Stimulated activated CD4-positive, alpha-beta T cell treated with anti-CD3 and anti-CD28 coated beads, Interleukin-2, amount 100 ng/mL, for 4 hours (primary cell): Measurements from ENCODE around the gene NFKBIB.
"Not testable (repeated sequence)": the region's sequence is repeated elsewhere in the genome, so short reads cannot be mapped to it uniquely, and the experiment has no call there.

Source experiments
- DNase-seq: peaks from one replicate; pipeline ENCODE4 v3.0.0-alpha.2; 2020; ENCODE audit warnings: low read depth

Gene NFKBIB

DNA sequence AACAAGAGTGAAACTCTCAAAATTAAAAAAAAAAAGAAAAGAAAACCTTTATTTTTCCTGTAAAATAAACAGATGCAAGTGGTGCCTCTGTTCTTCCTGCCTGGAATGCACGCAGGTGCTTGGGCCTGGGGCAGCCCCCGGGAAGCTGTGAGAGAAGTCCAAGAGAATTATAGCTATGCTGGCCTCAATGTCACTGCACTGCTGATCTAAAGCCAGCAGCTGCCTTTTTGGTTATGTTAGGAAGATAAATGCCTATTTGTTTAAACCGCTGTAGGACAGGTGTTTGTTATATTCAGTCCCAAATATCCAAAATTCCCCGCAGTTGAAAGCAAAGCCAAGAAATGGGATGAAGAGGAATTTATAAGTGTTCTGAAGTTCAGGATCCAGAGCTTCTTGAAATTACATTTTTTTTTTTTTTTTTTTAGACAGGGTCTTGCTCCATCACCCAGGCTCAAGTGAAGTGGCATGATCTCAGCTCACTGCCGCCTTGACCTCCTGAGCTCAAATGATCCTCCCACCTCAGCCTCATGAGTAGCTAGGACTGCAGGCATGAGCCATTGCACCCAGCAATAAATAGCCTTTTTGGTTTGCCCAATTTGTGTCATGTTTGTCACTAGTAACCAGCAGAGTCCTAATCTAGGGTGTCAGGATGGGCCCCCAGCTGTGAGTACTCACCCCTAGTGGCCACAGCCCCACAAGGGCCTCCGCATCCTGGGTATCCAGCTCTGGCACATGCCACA lies 23.9 kb upstream of the NFKBIB start:
- no peak for DNase-seq

DNA sequence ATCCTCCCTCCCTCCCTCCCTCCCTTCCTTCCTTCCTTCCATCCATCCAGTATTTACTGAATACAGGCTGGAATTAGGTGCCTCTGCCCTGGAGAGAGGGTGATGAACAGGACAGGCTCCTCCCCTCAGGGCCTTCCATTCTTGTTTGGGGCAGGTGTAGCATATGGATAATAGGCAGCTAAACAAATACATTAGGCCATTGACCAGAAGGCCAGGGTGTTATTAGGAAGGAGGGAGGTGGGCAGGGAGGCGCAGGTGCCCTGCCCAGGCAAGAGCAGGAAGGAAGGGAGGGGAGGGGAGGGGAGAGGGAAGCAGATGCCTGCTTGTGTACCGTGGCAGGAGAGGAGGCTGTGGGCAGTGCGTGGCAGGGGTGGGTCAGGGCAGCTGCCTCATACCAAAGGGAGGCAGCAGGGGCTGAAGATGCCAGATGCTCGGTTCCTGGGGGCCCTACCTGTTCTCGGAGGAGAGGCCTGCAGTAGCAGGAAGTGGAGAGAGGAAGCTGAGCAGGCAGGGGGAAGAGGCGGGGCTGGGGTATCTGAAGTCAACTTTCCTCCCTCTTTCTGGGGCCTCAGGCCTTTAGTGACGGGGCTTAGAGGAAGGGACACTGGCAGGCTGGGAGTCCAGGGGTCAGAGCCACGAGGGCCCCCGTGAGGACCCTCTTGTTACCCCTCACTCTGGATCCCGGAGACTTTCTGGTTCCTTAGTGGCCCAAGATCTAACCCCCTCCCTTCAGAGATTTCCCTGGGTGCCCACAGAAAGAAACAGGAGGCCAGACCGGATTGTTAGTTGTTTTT lies 21.8 kb upstream of the NFKBIB start, which contains the start of gene RINL:
Gene RINL, minus strand, starts transcription at position 495 of the 794 bp plus-strand sequence. CDS start 1,533 bp downstream, outside the sequence.
- peak; percentile 61 for DNase-seq

DNA sequence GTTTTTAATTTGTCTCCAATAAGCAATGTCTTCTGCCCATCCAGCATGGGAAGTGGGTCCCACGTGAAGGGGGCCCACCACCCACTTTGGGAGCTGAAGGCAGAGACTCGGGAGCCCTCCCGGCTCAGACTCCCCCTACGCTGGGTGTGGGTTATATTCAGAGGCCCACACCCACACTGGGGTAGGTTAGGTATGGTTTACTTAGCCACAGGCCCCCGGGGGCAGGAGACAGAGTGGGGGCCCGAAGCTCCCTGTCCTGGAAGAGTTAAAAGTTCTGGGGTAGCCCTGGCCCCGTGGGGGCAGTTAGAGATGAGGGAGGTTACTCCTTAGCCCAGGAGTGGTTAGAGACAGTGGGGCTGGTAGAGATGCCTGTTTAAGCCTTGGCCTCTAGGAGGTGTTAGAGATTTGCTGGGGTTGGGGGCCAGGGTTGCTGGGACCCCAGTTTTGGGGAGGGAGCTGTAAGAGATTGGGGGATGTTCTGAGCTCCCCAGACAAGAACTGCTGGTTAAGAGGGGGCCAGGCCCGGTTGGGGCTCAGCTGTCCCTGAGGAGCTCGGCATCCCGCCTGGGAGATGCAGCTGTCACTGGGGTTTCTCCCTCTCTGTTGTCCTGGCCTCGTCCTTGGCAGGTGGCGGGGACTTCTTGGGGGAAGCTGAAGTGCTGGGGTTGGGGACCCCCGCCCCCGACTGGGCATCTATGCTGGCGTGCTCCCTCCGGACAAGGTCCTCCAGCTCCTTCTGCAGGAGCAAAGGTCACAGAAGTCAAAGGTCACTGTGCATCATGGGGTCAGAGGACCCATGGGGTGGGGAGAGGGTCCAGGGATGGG lies 21.0 kb upstream of the NFKBIB start:
- no peak for DNase-seq

DNA sequence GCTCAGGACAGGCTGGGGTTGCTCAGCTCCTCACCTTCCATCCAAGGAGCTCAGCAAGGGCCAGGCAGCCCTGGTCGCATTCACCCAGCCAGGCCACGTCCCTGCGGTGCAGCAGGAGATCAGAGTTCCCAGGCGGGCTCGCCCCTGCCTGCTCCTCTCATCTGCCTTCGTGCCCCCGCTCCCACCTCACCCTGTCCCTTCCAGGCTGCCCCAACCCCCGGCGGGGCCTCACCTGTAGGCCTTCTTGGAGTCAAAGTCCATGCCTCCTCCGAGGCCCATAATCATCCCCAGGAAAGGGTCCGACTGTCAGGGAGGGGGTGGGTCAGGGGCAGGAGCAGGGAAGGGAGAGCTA lies 20.4 kb upstream of the NFKBIB start:
- DNase-seq = no peak

DNA sequence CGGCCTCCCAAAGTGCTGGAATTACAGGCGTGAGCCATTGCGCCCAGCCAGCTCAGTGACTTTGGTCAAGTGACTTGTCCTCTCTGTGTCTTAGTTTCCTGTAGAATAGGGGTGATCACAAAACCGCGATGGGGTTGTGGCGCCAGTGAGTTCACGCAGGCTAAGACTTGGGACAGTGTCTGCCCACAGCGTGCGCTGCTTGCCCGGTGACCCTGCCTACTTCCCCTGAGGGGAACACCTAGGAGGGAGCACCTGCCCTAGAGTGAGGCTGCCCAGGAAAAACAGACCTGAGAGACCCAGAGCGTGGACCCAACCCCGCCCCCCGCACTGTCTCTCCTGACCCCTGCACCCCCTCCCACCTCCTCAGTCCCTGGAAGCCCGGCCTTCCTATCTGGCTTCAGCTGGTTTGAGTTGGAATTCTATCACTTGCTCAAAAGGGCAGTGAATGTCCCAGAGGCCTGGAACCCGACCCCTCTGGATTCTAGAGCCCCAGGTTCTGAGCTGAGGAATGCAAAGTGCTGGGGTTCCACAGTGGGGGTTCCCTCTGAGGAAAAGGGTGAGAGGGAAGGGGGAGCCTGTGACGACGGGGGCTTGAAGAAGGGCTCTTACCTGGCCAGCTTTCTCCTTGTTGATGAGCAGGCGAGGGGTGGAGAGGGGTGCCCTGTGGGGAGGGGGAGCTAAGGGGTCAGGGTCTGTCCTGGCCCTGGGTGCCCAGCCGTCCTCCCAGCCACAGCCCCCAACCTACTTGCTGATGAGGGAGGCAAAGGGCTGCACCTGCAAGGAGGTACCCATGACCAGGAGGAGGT lies 19.5 kb upstream of the NFKBIB start:
- DNase-seq = no peak

DNA sequence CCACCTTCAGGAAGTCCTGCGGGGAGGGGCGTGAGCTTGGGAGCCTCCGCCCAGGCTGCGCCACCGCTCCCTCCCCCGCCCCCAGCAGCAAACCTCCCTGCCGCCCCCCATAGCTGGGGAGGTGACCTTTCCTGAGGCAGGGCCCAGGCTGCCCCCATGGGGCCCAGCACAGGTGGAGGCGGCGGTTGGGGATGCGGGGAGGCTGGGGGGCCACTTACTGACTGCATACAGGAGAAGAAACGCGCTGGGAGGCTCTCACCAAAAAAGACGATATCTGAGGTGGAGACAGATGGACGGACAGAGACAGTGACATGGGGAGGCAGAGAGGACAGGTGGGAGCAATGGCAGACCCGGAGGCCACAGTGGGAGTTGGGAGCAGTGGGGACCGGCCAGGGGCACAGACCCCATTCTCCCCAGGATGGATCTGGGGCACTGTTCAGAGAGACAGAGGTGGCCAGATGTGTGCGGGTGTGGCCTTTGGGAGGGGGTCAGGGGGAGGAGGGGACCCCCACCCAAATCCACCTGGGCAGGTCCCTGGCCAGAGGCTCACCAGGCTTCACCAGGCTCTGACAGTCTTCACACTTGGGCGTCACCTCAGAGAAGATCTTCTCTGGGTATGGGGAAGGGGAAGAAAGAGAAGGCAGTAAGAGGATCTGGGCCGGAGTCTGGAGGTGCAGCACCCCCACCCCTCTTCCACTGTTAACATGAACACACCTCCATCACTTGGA lies 18.7 kb upstream of the NFKBIB start:
- no peak for DNase-seq

DNA sequence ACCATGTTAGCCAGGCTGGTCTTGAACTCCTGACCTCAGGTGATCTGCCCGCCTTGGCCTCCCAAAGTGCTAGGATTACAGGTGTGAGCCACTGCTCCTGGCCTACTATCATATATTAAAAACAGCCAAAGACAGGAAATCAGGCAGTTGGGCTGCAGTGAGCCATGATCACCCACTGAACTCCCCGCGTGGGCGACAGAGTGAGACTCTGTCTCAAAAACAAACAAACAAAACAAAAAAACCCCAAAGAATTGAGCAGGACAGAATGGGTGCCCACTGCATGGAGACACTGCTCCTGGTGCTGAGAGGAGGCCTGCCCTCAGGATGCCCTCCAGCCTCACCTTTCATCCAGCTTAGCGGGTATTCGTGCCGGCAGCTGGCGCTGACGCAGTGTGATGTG lies 16.5 kb upstream of the NFKBIB start:
- no peak for DNase-seq

DNA sequence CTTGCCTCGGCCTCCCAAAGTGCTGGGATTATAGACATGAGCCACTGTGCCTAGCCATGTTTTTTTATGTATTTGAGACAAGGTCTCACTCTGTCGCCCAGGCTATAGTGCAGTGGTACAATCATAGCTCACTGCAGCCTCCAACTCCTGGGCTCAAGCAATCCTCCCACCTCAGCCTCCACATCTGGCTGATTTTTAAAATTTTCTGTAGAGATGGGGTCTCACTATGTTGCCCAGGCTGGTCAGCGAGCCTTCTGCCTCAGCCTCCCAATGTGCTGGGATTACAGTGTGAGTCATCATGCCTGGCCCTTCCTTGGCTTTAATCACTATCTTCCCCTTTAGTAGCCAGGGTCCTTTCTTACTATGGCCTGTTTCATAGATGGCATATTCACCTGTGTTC lies 15.1 kb upstream of the NFKBIB start:
- not testable (repeated sequence) for DNase-seq

DNA sequence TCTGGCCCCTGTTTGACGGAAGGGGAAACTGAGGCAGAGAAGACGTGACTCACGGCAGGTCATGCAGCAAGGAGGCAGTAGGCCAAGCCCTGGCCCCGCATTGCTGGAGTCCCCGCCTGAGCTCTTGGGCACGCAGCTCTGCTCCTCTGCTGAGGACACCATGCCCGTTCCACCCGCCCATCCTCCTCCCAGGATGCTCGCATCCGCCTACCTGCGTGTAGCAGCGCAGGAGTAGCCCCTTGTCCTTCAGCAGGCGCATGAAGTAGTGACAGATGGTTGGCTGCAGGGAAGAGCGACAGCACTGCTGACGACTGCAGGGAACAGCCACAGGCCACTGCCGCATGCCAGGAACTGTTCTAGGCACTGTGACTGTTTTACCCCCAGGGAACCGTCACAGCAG lies 10.9 kb upstream of the NFKBIB start:
- no peak for DNase-seq

DNA sequence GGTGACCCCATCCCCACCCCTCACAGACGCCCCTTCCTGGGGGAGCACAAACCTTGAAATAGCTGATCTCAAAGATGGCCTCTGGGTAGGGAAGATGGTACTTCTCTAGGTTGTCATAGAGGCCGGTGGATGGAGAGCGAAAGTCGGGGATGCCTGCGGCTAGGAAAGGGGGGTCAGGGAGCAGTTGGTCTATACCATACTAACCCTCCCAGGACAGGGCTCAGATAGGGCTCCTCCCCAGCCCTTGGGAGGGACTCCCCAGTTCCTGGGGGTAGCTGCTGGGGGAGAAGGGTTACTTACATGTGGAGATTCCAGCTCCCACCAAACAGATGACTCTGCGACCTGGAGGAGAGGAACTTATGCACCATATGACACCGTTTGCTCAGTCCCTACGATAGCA lies 10.0 kb upstream of the NFKBIB start:
- no peak for DNase-seq

DNA sequence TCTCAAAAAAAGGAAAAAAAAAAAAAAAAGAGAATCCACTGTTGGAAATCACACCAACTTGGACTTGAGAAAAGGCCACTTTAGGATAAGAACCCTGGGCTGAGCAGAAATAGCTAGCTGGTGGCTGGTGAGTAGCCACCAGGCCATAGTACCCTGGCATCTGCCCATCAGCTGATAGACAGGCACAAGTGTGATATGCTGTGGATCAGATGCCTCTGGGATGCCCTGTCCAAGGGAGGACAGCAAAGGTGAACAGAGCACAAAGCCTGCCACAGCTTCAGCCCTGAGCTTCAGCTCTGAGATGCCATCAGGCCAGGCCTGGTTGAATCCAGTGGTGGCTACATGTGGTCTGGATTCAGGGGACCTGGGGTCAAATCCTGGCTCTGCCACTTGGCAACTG lies 9.1 kb upstream of the NFKBIB start:
- DNase-seq = no peak

DNA sequence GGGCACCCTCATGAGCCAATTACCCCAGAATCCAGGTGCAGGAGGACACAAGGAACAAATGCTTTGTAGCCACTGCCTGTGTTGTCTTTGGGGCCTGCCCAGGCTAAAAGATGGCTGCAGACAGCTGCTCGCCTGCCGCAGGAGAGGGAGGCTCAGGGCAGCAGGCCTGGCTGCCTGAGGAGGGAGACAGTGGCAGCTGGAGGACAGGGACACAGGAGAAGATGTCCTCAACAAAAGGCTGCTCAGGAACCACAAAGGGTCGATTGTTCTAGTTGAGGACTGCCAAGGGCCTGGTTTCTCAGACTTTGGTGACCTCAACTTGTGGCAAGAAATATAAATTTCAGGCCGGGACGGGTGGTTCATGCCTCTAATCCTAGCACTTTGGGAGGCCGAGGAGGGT lies 8.0 kb upstream of the NFKBIB start:
- no peak for DNase-seq

DNA sequence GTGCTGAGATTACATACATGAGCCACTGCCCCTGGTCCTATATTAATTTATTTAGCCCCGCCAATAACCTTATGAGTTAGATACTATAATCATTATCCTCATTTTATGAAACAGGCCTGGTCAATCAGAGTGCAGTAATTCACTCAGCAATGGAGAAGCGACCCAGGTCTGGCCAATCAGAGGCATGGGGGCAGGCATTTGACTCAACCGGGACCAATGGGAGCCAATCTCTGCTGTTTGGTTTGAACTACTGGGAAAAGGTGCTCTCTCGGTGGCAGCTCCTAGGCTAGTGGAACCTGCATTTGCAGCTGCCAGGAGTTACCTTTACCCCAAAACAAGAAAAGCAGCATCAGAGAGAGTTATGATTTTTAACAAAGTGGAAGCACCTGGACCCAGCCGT lies 6.9 kb upstream of the NFKBIB start:
- DNase-seq = no peak

DNA sequence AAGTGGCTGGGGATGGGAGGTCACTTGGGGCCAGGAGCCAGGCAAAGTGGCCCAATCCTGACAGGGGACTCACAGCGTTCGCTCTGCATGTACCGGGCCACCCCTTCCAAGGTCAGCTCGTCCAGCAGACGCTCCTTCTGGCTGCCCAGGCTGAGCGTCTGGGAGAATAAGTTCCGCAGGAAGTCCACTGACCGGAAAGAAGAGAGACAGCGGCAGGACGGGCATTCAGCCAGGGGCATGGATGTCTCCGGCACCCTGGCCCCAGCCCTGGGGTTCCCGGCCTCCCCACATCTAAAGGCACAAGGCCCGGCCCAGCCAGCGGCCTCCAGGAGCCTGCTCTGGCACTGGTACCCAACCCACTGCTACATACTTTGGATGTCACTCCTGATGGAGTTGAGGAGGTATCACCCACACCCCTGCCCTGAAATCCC lies 6.4 kb upstream of the NFKBIB start:
- no peak for DNase-seq

DNA sequence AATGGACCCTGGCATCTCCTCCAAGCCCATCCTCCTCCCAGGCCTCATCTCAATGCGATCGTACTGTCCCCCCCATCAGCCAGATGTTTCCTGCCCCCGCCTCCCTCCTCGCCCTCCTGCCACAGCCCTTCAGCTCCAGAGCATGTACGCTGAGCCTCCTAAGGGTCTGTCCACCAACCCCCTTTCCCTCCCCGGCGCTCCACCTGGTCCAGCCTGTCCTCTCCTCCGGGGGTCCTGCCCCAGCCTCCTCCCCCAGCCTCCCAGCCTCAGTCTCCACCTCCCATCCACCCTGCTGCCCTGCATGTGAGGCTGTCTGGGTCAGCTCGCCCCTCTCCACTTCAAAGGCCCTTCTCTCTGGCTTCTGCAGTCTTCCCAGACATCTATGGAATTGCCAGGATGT lies 4.8 kb upstream of the NFKBIB start:
- DNase-seq = no peak

DNA sequence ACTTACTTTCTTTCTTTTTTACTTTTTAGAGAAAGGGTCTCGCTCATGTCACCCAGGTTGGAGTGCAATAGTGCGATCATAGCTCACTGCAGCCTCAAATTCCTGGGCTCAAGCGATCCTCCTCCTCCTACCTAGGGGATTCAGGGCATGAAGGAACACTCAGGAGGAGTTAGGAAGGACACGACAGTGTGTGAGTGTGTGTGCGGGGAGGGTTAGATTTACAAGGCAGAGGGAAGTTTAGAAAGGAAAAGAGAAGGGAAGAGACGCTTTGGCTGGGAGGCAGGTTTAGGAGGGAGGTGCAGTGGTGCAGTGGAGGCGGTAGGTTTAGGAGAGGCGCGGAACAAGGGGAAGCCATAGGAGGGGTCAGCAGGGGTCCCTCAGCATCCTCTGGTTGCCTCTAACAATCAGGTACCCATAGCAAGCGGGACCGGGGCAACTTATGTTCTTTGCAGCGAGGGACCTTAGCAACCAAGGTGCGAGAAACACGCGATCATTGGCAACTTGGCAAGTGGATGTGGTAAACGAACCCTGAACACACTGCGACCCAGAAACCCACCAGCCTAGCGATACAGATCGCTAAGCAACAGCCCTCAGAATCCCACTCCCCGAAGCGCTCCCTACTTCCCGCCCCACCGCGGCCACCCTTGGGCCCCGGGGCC lies 852 bp upstream of the NFKBIB start:
- no peak for DNase-seq

DNA sequence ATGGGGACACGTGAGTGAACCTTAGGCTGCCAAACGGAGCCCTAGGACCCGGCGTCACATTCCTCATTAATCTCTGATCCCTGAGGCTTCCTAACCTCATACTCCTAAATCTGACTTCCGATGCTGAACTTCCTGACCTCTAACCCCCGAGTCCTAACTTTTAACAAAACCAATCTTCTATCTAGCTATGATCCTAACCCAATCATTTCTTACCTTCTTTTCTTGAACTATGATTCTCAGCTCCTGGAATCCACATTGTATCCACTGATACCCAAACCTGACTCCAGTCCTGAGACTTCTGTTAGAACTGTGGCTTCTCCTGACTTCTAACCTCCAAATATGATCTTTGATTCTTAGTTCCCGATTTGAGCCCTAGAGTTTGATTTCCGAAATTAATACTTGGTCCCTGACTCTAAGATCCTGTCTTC lies 447 bp downstream of the NFKBIB start:
- no peak for DNase-seq

DNA sequence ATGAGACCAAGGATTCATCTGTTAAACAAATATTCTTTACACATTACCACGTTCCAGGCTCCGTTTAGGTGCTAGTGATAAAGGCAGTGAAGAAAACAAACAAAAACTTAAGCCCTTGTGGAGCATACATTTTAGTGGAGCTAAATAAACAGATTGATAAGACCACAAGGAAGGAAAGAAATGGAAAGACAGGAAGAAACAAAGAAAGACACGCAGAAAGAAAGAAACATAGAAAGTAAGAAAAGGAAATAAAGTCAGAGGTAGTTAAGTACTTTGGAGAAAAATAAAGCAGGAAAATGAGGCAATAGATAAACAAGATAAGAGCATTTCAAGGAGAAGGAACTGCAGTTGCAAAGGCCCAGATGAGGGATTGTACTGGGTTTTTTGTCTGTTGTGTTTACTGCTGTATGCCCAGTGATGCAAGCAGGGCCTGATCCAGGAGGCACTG lies 998 bp downstream of the NFKBIB start:
- no peak for DNase-seq

DNA sequence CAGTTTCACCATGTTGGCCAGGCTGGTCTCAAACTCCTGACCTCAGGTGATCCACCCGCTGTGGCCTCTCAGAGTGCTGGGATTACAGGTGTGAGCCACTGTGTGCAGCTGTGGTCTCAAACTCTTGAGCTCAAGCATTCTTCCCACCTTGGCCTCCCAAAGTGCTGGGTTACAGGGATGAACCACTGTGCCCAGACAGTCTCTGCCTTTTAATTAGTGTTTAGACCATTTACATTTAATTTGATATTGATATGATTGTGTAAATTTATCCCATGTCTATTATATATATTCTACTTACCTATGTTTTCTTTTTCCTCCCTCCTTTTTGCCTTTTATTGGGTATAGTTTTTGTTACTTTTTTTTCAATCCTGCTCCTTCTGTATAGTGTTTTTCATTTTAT lies 1.9 kb downstream of the NFKBIB start:
- DNase-seq = no peak
